ENCODE data around the gene ZNF429.

DNA sequence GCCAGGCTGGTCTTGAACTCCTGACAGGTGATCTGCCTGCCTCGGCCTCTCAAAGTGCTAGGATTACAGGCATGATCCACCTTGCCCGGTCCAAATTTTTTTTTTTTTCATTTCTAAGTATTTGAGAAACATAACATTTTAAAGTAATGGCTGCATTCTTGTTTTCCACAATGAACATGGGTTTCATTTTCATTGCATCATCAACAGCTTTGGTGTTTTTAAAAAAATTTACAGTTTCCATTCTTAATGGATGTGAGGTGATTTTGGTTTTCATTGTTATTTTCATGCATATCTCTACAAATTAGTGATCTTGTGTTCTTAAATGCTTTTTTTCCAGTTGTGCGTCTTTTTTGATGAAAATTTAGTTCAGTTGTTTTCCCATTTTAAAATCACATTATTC is 27.5 kb downstream of the ZNF429 start:
- TF ChIP-seq, protein P1, sequence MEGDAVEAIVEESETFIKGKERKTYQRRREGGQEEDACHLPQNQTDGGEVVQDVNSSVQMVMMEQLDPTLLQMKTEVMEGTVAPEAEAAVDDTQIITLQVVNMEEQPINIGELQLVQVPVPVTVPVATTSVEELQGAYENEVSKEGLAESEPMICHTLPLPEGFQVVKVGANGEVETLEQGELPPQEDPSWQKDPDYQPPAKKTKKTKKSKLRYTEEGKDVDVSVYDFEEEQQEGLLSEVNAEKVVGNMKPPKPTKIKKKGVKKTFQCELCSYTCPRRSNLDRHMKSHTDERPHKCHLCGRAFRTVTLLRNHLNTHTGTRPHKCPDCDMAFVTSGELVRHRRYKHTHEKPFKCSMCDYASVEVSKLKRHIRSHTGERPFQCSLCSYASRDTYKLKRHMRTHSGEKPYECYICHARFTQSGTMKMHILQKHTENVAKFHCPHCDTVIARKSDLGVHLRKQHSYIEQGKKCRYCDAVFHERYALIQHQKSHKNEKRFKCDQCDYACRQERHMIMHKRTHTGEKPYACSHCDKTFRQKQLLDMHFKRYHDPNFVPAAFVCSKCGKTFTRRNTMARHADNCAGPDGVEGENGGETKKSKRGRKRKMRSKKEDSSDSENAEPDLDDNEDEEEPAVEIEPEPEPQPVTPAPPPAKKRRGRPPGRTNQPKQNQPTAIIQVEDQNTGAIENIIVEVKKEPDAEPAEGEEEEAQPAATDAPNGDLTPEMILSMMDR (IDR thresholded peaks at IDR 0.05): no peak
- TF ChIP-seq EP300 (IDR thresholded peaks at IDR 0.05) (no peak), POLR2A (IDR thresholded peaks at IDR 0.05) (no peak)

Data from suprapubic skin (tissue), 3 donors.